HepG2 (cell line): ENCODE data around the gene BRMS1. TPM values are rescaled to one million over a fixed set of nuclear protein-coding genes. Genes with fewer than 3 reads are reported as not detected.

ENCODE experiments used
- AKAP8 ChIP-seq: sonication (generic); formaldehyde crosslinking; IDR thresholded peaks from 2 replicates; pipeline ENCODE4 v1.5.1; 2020; ENCODE audit warnings: mild to moderate bottlenecking, missing genetic modification reagents
- ARNT2 ChIP-seq: sonication (generic); formaldehyde crosslinking; IDR thresholded peaks from 2 replicates; pipeline ENCODE4 v1.8.0; 2022; ENCODE audit warnings: mild to moderate bottlenecking, low read depth, missing genetic modification reagents, moderate library complexity
- NFATC3 ChIP-seq: sonication (generic); formaldehyde crosslinking; IDR thresholded peaks from 2 replicates; pipeline ENCODE4 v1.5.1; 2020; ENCODE audit warnings: mild to moderate bottlenecking, missing genetic modification reagents
- POGZ ChIP-seq: sonication (generic); formaldehyde crosslinking; IDR thresholded peaks from 2 replicates; pipeline ENCODE4 v1.4.0; 2020; ENCODE audit warnings: mild to moderate bottlenecking, missing genetic modification reagents
- polyA plus RNA-seq, 8 experiments: library from polyadenylated mRNA; depleted of rRNA in 3 of 8; stranded (reverse) in 7 of 8; unstranded in 1 of 8; fragments of >200 nt; fragmentation: Illumina TruSeq in 4 of 8; extraction: Trizol in 4 of 8; gene quantifications; 2 replicates each; pipeline versions ENCODE4 v1.2.1 to v1.2.3, GENCODE V29; 2011 to 2016; ENCODE audit warnings: low read depth in 4 of 8, missing spikeins in 1 of 8, mixed read lengths in 1 of 8; ENCODE audit not compliant: insufficient read depth in 1 of 8
- total RNA-seq, 5 experiments: library from RNA; depleted of rRNA; stranded (reverse); fragments of >200 nt; fragmentation: Illumina TruSeq; extraction: Trizol; gene quantifications; 2 replicates each; pipeline ENCODE4 v1.2.3, GENCODE V29; 2016; ENCODE audit warnings: low read depth in 1 of 5
- TF ChIP-seq, protein P1 (sequence below): sonication (generic); formaldehyde crosslinking; IDR thresholded peaks from 2 replicates; pipeline ENCODE4 v1.4.0; 2020; ENCODE audit warnings: missing genetic modification reagents
- TF ChIP-seq, protein P2 (sequence below): sonication (generic); formaldehyde crosslinking; IDR thresholded peaks from 2 replicates; pipeline ENCODE4 v1.5.0; 2020; ENCODE audit warnings: missing genetic modification reagents, mild to moderate bottlenecking, borderline replicate concordance
- TF ChIP-seq, protein P3 (sequence below), 2 experiments: IDR thresholded peaks; 2 replicates each; pipeline ENCODE4 v1.6.1; 2011 to 2012; ENCODE audit warnings: low read length in 2 of 2, borderline replicate concordance in 1 of 2, low read depth in 1 of 2, mild to moderate bottlenecking in 1 of 2, moderate library complexity in 1 of 2

The BRMS1 gene
- total and polyA plus RNA-seq, 2 of the 13 experiments (the other 11 are each of a cell fraction or from before 2014, with no cell fraction given) = 15.8 to 55.7 TPM

DNA sequence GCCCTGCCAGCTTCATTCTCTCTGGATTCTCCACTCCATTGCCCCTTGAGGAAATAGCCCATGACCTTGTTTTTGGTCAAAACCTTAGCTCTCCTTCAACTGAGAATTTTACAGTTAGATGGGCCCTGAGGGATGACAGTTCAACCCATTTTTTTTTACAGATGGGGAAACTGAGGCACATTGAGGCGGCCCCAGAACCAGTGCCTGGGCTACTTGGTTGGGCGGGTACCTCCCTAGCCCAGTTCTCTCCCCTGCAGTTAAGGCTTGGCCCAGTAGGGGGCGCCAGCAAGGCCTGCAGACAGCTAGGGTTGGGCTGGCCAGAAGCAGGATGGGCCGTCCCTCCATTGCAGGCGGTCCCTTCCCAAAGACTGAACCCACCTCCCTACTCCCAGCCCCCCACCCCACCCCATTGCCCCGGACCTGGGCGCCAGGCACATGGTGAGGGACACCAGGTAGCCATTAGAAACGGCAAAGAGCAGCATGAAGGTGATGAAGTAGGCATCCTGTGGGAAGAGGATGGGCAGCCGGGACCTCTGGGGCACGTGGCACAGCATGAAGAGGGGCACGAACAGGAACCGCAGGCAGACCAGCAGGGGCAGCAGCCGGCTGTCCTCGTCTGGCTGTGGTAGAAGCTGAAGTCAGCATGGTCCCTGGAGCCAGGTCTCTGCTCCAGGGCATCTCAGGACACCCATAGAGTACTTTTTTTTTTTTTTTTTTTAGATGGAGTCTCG, 19.1 kb upstream of the BRMS1 start (continued):
- TF ChIP-seq, protein P1, sequence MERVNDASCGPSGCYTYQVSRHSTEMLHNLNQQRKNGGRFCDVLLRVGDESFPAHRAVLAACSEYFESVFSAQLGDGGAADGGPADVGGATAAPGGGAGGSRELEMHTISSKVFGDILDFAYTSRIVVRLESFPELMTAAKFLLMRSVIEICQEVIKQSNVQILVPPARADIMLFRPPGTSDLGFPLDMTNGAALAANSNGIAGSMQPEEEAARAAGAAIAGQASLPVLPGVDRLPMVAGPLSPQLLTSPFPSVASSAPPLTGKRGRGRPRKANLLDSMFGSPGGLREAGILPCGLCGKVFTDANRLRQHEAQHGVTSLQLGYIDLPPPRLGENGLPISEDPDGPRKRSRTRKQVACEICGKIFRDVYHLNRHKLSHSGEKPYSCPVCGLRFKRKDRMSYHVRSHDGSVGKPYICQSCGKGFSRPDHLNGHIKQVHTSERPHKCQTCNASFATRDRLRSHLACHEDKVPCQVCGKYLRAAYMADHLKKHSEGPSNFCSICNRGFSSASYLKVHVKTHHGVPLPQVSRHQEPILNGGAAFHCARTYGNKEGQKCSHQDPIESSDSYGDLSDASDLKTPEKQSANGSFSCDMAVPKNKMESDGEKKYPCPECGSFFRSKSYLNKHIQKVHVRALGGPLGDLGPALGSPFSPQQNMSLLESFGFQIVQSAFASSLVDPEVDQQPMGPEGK (CRISPR knock-in tag) = no peak
- TF ChIP-seq, protein P2, sequence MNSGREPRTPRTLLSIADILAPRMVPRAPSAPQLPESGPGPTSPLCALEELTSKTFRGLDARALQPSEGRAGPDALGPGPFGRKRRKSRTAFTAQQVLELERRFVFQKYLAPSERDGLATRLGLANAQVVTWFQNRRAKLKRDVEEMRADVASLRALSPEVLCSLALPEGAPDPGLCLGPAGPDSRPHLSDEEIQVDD (CRISPR knock-in tag) = no peak
- TF ChIP-seq POGZ (CRISPR knock-in tag) (no peak), AKAP8 (CRISPR knock-in tag) (0 out of 2 replicates have a peak, but pooled peaks have one; percentile 48), NFATC3 (CRISPR knock-in tag) (no peak), ARNT2 (CRISPR knock-in tag) (no peak)
- TF ChIP-seq, protein P3, sequence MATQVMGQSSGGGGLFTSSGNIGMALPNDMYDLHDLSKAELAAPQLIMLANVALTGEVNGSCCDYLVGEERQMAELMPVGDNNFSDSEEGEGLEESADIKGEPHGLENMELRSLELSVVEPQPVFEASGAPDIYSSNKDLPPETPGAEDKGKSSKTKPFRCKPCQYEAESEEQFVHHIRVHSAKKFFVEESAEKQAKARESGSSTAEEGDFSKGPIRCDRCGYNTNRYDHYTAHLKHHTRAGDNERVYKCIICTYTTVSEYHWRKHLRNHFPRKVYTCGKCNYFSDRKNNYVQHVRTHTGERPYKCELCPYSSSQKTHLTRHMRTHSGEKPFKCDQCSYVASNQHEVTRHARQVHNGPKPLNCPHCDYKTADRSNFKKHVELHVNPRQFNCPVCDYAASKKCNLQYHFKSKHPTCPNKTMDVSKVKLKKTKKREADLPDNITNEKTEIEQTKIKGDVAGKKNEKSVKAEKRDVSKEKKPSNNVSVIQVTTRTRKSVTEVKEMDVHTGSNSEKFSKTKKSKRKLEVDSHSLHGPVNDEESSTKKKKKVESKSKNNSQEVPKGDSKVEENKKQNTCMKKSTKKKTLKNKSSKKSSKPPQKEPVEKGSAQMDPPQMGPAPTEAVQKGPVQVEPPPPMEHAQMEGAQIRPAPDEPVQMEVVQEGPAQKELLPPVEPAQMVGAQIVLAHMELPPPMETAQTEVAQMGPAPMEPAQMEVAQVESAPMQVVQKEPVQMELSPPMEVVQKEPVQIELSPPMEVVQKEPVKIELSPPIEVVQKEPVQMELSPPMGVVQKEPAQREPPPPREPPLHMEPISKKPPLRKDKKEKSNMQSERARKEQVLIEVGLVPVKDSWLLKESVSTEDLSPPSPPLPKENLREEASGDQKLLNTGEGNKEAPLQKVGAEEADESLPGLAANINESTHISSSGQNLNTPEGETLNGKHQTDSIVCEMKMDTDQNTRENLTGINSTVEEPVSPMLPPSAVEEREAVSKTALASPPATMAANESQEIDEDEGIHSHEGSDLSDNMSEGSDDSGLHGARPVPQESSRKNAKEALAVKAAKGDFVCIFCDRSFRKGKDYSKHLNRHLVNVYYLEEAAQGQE (IDR thresholded peaks at IDR 0.05; ENCODE audit: borderline replicate concordance in 1 of 2, low read depth in 1 of 2, low read length in 2 of 2) = no peak
